ENCODE data around the gene JMJD8. TPM values are rescaled to one million over a fixed set of nuclear protein-coding genes. Genes with fewer than 3 reads are reported as not detected.

Gene JMJD8
- total and polyA plus RNA-seq, 10 of the 15 experiments (the other 5 are each of a cell fraction or from before 2014, with no cell fraction given) = 1.00 to 50.4 (median 30.7) TPM

DNA sequence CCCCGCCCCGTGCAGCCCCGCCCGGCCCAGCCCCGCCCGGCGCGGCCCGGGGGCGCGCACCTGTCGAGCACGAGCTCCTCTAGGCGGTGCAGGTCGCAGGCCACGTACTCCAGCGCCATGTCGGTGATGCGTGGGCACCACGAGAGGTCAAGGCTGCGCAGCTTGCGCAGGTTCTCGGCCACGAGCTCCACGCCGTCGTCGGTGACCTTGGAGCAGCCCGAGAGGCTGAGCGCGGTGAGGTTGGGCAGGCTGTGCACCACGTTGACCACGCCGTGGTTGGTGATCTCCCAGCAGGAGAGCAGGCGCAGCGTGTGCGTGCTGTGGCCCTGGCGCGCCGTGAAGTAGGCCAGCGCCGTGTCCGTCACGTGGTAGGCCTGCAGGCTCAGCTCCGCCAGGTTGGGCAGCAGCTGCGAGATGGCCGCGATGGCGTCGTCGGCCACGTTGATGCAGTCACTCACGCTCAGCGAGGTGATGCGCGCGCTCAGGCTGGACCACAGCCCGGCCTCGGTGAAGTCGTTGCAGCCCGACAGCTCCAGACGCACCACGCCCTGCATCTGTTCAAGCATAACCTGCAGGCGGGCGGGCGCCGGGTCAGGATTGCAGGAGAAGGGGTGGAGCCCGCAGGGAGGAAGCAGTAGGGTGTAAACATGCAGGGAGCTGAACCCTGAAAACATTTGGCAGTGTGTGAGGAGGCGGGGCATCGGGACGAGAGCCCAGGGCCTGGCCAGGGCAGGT is 11.4 kb upstream of the JMJD8 start (continued):
- TF ChIP-seq, protein P1, sequence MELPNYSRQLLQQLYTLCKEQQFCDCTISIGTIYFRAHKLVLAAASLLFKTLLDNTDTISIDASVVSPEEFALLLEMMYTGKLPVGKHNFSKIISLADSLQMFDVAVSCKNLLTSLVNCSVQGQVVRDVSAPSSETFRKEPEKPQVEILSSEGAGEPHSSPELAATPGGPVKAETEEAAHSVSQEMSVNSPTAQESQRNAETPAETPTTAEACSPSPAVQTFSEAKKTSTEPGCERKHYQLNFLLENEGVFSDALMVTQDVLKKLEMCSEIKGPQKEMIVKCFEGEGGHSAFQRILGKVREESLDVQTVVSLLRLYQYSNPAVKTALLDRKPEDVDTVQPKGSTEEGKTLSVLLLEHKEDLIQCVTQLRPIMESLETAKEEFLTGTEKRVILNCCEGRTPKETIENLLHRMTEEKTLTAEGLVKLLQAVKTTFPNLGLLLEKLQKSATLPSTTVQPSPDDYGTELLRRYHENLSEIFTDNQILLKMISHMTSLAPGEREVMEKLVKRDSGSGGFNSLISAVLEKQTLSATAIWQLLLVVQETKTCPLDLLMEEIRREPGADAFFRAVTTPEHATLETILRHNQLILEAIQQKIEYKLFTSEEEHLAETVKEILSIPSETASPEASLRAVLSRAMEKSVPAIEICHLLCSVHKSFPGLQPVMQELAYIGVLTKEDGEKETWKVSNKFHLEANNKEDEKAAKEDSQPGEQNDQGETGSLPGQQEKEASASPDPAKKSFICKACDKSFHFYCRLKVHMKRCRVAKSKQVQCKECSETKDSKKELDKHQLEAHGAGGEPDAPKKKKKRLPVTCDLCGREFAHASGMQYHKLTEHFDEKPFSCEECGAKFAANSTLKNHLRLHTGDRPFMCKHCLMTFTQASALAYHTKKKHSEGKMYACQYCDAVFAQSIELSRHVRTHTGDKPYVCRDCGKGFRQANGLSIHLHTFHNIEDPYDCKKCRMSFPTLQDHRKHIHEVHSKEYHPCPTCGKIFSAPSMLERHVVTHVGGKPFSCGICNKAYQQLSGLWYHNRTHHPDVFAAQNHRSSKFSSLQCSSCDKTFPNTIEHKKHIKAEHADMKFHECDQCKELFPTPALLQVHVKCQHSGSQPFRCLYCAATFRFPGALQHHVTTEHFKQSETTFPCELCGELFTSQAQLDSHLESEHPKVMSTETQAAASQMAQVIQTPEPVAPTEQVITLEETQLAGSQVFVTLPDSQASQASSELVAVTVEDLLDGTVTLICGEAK (IDR thresholded peaks at IDR 0.05; ENCODE audit: borderline replicate concordance) = no peak
- TF ChIP-seq, protein P2, sequence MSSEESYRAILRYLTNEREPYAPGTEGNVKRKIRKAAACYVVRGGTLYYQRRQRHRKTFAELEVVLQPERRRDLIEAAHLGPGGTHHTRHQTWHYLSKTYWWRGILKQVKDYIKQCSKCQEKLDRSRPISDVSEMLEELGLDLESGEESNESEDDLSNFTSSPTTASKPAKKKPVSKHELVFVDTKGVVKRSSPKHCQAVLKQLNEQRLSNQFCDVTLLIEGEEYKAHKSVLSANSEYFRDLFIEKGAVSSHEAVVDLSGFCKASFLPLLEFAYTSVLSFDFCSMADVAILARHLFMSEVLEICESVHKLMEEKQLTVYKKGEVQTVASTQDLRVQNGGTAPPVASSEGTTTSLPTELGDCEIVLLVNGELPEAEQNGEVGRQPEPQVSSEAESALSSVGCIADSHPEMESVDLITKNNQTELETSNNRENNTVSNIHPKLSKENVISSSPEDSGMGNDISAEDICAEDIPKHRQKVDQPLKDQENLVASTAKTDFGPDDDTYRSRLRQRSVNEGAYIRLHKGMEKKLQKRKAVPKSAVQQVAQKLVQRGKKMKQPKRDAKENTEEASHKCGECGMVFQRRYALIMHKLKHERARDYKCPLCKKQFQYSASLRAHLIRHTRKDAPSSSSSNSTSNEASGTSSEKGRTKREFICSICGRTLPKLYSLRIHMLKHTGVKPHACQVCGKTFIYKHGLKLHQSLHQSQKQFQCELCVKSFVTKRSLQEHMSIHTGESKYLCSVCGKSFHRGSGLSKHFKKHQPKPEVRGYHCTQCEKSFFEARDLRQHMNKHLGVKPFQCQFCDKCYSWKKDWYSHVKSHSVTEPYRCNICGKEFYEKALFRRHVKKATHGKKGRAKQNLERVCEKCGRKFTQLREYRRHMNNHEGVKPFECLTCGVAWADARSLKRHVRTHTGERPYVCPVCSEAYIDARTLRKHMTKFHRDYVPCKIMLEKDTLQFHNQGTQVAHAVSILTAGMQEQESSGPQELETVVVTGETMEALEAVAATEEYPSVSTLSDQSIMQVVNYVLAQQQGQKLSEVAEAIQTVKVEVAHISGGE (CRISPR knock-in tag; IDR thresholded peaks at IDR 0.05) = no peak
- TF ChIP-seq, protein P3, sequence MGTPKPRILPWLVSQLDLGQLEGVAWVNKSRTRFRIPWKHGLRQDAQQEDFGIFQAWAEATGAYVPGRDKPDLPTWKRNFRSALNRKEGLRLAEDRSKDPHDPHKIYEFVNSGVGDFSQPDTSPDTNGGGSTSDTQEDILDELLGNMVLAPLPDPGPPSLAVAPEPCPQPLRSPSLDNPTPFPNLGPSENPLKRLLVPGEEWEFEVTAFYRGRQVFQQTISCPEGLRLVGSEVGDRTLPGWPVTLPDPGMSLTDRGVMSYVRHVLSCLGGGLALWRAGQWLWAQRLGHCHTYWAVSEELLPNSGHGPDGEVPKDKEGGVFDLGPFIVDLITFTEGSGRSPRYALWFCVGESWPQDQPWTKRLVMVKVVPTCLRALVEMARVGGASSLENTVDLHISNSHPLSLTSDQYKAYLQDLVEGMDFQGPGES (IDR thresholded peaks at IDR 0.05) = no peak
- TF ChIP-seq, protein P4, sequence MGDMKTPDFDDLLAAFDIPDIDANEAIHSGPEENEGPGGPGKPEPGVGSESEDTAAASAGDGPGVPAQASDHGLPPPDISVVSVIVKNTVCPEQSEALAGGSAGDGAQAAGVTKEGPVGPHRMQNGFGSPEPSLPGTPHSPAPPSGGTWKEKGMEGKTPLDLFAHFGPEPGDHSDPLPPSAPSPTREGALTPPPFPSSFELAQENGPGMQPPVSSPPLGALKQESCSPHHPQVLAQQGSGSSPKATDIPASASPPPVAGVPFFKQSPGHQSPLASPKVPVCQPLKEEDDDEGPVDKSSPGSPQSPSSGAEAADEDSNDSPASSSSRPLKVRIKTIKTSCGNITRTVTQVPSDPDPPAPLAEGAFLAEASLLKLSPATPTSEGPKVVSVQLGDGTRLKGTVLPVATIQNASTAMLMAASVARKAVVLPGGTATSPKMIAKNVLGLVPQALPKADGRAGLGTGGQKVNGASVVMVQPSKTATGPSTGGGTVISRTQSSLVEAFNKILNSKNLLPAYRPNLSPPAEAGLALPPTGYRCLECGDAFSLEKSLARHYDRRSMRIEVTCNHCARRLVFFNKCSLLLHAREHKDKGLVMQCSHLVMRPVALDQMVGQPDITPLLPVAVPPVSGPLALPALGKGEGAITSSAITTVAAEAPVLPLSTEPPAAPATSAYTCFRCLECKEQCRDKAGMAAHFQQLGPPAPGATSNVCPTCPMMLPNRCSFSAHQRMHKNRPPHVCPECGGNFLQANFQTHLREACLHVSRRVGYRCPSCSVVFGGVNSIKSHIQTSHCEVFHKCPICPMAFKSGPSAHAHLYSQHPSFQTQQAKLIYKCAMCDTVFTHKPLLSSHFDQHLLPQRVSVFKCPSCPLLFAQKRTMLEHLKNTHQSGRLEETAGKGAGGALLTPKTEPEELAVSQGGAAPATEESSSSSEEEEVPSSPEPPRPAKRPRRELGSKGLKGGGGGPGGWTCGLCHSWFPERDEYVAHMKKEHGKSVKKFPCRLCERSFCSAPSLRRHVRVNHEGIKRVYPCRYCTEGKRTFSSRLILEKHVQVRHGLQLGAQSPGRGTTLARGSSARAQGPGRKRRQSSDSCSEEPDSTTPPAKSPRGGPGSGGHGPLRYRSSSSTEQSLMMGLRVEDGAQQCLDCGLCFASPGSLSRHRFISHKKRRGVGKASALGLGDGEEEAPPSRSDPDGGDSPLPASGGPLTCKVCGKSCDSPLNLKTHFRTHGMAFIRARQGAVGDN (IDR thresholded peaks at IDR 0.05) = peak; percentile 98
- TF ChIP-seq NR2C1 (IDR thresholded peaks at IDR 0.05) = peak; percentile 61
- TF ChIP-seq FOXK2 (IDR thresholded peaks at IDR 0.05) = no peak; the same call in 1 of the 2 replicates
- 0 out of 2 replicates have a peak, but pooled peaks have one; percentile 21 for TF ChIP-seq RB1 (IDR thresholded peaks at IDR 0.05; ENCODE audit: borderline replicate concordance)
- TF ChIP-seq GATAD2B (conservative IDR thresholded peaks at IDR 0.05; ENCODE audit: low read depth) = peak; percentile 77; the same call in 1 of the 2 replicates
- TF ChIP-seq, protein P5, sequence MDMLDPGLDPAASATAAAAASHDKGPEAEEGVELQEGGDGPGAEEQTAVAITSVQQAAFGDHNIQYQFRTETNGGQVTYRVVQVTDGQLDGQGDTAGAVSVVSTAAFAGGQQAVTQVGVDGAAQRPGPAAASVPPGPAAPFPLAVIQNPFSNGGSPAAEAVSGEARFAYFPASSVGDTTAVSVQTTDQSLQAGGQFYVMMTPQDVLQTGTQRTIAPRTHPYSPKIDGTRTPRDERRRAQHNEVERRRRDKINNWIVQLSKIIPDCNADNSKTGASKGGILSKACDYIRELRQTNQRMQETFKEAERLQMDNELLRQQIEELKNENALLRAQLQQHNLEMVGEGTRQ (IDR thresholded peaks at IDR 0.05; ENCODE audit: borderline replicate concordance, low read depth, low read length) = peak; percentile 12; the same call in 1 of the 2 replicates
- peak; percentile 90 for TF ChIP-seq LARP7 (IDR thresholded peaks at IDR 0.05)
- TF ChIP-seq POLR2A (IDR thresholded peaks at IDR 0.05; ENCODE audit: low read depth, low read length) = peak; percentile 86
- no peak for TF ChIP-seq NFYB (IDR thresholded peaks at IDR 0.05; ENCODE audit: insufficient read depth, low read depth, low read length)
- 0 out of 2 replicates have a peak, but pooled peaks have one; percentile 84 for TF ChIP-seq HDGF (IDR thresholded peaks at IDR 0.05)
- no peak for TF ChIP-seq CBX3 (IDR thresholded peaks at IDR 0.05; ENCODE audit: borderline replicate concordance, low read depth)
